Left lung (tissue), 10 donors: ENCODE measurements around the gene MPG. TPM values are rescaled to one million over a fixed set of nuclear protein-coding genes. Genes with fewer than 3 reads are reported as not detected.

ENCODE experiments used
- ATAC-seq: fragments of 200-7000 bp; cut with Tn5 transposase; one replicate; pipeline ENCODE4 v1.9.1; 2020; ENCODE audit warnings: moderate library complexity
- DNase-seq, 4 donors: peaks; one replicate each; pipeline ENCODE4 v3.0.0-alpha.2; 2013 to 2020
- H3K27ac ChIP-seq, 2 donors: fragments of 200-600 bp; sonication (generic) in 1 of 2; one replicate each; pipeline versions ENCODE4 v1.5.0 to v1.8.0; 2020 to 2021
- H3K27me3 ChIP-seq, 2 donors: fragments of 200-600 bp; sonication (generic) in 1 of 2; one replicate each; pipeline versions ENCODE4 v1.5.0 to v1.8.0; 2020 to 2021
- H3K36me3 ChIP-seq, 2 donors: fragments of 200-600 bp; sonication (generic) in 1 of 2; one replicate each; pipeline versions ENCODE4 v1.5.0 to v1.8.0; 2020 to 2021
- H3K4me1 ChIP-seq, 2 donors: fragments of 200-600 bp; one replicate each; pipeline ENCODE4 v1.8.0; 2021
- H3K4me3 ChIP-seq, 2 donors: fragments of 200-600 bp; sonication (generic) in 1 of 2; one replicate each; pipeline versions ENCODE4 v1.5.0 to v1.8.0; 2020 to 2021; ENCODE audit warnings: mild to moderate bottlenecking in 1 of 2
- H3K9me3 ChIP-seq, 2 donors: fragments of 200-600 bp; sonication (generic) in 1 of 2; one replicate each; pipeline versions ENCODE4 v1.5.0 to v1.8.0; 2020 to 2021
- CTCF ChIP-seq, 2 donors: fragments of 200-600 bp; sonication (generic) in 1 of 2; IDR thresholded peaks; one replicate each; pipeline versions ENCODE4 v1.5.0 to v1.8.0; 2021; ENCODE audit warnings: antibody characterized with exemption in 2 of 2
- intact Hi-C, 2 donors: fragments of 100-400 bp; cut with DNase I; formaldehyde crosslinking; loops; one replicate each; pipeline versions ENCODE4 v1.11.2 to v1.14.2; 2022
- polyA plus RNA-seq, 6 donors: library from polyadenylated mRNA; unstranded; fragments of 120-200 nt; gene quantifications; one replicate each; pipeline ENCODE4 v1.2.1, GENCODE V29; 2013; ENCODE audit not compliant: insufficient read length in 6 of 6
- total RNA-seq, 2 donors: library from RNA; stranded (reverse); fragmentation: NEBNext Ultra II Directional; extraction: Animal tissue kit (Norgen Biotek cat#: 25700); gene quantifications; one replicate each; pipeline ENCODE4 v1.2.1, GENCODE V29; 2021
- donor health status: DM: no; HTN: yes; CAD: no.
- donor health status: DM: no; HTN: no; CAD: no.

MPG gene
- total and polyA plus RNA-seq, 8 donors, result 22.2 to 47.6 (median 29.5) TPM

- no peaks in the 10 kb centered on the region for H3K9me3 ChIP-seq
- H3K4me1 ChIP-seq, result peaks cover 7 to 17% of the 10 kb centered on the region in 2 donors
- peaks cover 0 to 44% of the 10 kb centered on the region in 2 donors for H3K36me3 ChIP-seq
- DNase-seq, result no peak
- no peak overlapping the region for H3K27ac ChIP-seq
- intact Hi-C loops, result no loop called here
- no peaks in the 10 kb centered on the region for H3K27me3 ChIP-seq
- H3K4me3 ChIP-seq, result no peak overlapping the region
- no peak for TF ChIP-seq CTCF (IDR thresholded peaks at IDR 0.05)
- no peak for ATAC-seq
Observed at GRCh38 chr16:100989-101388, 23.0 kb downstream of the MPG start.

- Histone ChIP-seq H3K36me3 (peaks cover 0 to 44% of the 10 kb centered on the region in 2 donors), H3K27me3 (no peaks in the 10 kb centered on the region)
- no peak for ATAC-seq
Observed at GRCh38 chr16:101586-101985, 23.6 kb downstream of the MPG start.

GRCh38 chr16:102060-102855 lies 24.2 kb downstream of the MPG start:
- ATAC-seq (peak; percentile 13), DNase-seq (peak in 2 of 4 donors; percentile 15 to 61)
- peaks cover 4 to 11% of the 10 kb centered on the region in 2 donors for H3K4me1 ChIP-seq
- H3K27ac ChIP-seq, result no peak overlapping the region
- H3K36me3 ChIP-seq, result peaks cover 0 to 44% of the 10 kb centered on the region in 2 donors
- H3K9me3 ChIP-seq, result no peaks in the 10 kb centered on the region
- H3K4me3 ChIP-seq, result no peak overlapping the region
- no peak for TF ChIP-seq CTCF (IDR thresholded peaks at IDR 0.05)
- no peaks in the 10 kb centered on the region for H3K27me3 ChIP-seq
- intact Hi-C loops, result no loop called here

More at GRCh38 chr16:101586-101985, 23.6 kb downstream of the MPG start:
- H3K9me3 ChIP-seq, result no peaks in the 10 kb centered on the region
- TF ChIP-seq CTCF (IDR thresholded peaks at IDR 0.05), result no peak
- H3K27ac ChIP-seq, result no peak overlapping the region
- H3K4me1 ChIP-seq, result peaks cover 7 to 17% of the 10 kb centered on the region in 2 donors
- DNase-seq, result no peak
- intact Hi-C loops, result no loop called here
- no peak overlapping the region for H3K4me3 ChIP-seq

DNA sequence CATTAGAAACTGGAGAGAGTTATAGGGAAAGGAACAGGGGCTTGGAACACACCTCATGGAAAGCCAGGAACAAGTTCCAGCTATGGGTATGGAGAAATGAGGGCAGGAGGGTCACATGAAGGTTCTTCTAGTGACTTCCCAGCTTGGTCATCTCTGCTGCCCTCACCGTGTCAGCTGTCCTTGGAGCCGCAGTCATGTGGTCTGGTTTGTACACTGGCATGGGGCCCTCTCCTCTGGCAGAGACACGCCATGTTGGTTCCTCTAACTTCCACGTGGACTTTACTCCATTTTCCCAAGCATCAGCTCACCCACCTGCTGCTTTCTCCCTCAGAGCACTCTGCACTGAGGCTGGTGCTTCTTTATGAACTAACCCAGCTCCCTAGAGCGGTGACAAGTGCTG lies 26.3 kb downstream of the MPG start:
- Histone ChIP-seq H3K4me1 (peaks cover 0 to 4% of the 10 kb centered on the region in 2 donors), H3K27ac (no peak overlapping the region), H3K4me3 (no peak overlapping the region), H3K27me3 (no peaks in the 10 kb centered on the region), H3K9me3 (no peaks in the 10 kb centered on the region), H3K36me3 (peaks cover 0 to 33% of the 10 kb centered on the region in 2 donors)
- DNase-seq (no peak), ATAC-seq (no peak)
- TF ChIP-seq CTCF (IDR thresholded peaks at IDR 0.05), result no peak
- intact Hi-C loops, result no loop called here

GRCh38 chr16:104928-105327 lies 26.9 kb downstream of the MPG start:
- no peak for ATAC-seq
- peaks cover 0 to 38% of the 10 kb centered on the region in 2 donors for H3K36me3 ChIP-seq
- intact Hi-C loops, result no loop called here

More at GRCh38 chr16:104928-105327, 26.9 kb downstream of the MPG start:
- peaks cover 0 to 4% of the 10 kb centered on the region in 2 donors for H3K4me1 ChIP-seq
- DNase-seq, result no peak
- no peak overlapping the region for H3K4me3 ChIP-seq
- H3K27ac ChIP-seq, result no peak overlapping the region
- H3K27me3 ChIP-seq, result no peaks in the 10 kb centered on the region
- TF ChIP-seq CTCF (IDR thresholded peaks at IDR 0.05), result no peak
- H3K9me3 ChIP-seq, result no peaks in the 10 kb centered on the region
